22Rv1 (cell line): ENCODE measurements around the gene RAB14.

Experiments used
- ZFX ChIP-seq: fragments of 450-650 bp; IDR thresholded peaks from 2 replicates; pipeline ENCODE4 v1.6.1; 2017; ENCODE audit warnings: antibody characterized with exemption, borderline replicate concordance
- TF ChIP-seq, protein P1 (sequence below): fragments of 450-650 bp; IDR thresholded peaks from 2 replicates; pipeline ENCODE4 v1.5.1; 2017; ENCODE audit warnings: mild to moderate bottlenecking

DNA sequence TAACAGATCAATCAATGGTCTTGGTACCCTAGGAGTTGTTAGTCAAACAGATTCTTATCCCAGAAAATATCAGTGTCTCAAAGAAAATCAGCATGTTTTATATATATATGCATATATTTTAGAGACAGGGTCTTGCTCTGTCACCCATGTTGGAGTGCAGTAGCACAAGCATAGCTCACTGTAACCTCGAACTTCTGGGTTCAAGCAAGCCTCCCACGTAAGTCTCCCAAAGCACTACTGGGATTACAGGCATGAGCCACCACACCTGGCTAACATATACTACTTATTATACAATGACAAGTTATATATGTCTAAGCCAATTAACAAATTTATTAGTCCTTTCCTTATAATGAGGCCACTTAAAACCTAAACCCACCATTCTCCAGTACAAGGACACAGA, 10.4 kb downstream of the RAB14 start:
- TF ChIP-seq, protein P1, sequence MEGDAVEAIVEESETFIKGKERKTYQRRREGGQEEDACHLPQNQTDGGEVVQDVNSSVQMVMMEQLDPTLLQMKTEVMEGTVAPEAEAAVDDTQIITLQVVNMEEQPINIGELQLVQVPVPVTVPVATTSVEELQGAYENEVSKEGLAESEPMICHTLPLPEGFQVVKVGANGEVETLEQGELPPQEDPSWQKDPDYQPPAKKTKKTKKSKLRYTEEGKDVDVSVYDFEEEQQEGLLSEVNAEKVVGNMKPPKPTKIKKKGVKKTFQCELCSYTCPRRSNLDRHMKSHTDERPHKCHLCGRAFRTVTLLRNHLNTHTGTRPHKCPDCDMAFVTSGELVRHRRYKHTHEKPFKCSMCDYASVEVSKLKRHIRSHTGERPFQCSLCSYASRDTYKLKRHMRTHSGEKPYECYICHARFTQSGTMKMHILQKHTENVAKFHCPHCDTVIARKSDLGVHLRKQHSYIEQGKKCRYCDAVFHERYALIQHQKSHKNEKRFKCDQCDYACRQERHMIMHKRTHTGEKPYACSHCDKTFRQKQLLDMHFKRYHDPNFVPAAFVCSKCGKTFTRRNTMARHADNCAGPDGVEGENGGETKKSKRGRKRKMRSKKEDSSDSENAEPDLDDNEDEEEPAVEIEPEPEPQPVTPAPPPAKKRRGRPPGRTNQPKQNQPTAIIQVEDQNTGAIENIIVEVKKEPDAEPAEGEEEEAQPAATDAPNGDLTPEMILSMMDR: no peak
- no peak for TF ChIP-seq ZFX
